Renal pelvis (tissue), 4 donors: Measurements from ENCODE around the gene OR10H2. TPM values are rescaled to one million over a fixed set of nuclear protein-coding genes. Genes with fewer than 3 reads are reported as not detected.
"Not testable (repeated sequence)": the region's sequence is repeated elsewhere in the genome, so short reads cannot be mapped to it uniquely, and the experiment has no call there.

ENCODE experiments used
- DNase-seq: peaks from one replicate; pipeline ENCODE4 v3.0.0-alpha.2; 2013
- polyA plus RNA-seq, 3 donors: library from polyadenylated mRNA; unstranded; fragments of 120-200 nt; gene quantifications; one replicate each; pipeline ENCODE4 v1.2.1, GENCODE V29; 2013; ENCODE audit not compliant: insufficient read length in 3 of 3

Gene OR10H2
- polyA plus RNA-seq, 3 donors = not detected

DNA sequence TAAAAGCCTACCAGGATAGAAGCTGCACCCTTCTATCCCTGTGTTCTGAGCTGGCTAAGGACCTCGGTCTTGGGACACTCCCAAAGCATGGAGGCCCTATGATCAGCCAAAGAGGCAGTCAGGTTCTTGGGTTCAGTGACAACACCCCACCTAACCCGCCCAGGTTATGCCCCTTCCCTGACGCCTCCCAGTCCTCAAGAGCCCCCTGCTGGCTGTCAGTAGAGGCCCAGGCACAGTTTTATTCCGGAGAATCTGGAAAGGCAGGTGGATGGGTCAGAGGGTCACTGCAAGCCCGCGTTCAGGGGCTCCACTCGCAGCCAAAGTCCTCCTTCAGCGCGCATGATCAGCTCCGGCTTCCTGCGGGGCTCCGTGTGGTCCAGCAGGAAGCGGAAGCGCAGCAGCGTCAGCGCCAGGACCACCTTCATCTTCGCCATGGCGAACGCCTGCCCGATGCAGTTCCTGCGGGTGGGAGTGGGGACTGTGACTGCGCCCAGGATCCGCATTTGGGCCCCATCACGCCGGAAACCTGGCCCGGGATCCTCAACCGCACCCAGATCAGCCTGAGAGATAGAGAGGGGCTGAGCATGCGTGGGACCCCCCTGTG lies 32.2 kb downstream of the OR10H2 start:
- DNase-seq = no peak

DNA sequence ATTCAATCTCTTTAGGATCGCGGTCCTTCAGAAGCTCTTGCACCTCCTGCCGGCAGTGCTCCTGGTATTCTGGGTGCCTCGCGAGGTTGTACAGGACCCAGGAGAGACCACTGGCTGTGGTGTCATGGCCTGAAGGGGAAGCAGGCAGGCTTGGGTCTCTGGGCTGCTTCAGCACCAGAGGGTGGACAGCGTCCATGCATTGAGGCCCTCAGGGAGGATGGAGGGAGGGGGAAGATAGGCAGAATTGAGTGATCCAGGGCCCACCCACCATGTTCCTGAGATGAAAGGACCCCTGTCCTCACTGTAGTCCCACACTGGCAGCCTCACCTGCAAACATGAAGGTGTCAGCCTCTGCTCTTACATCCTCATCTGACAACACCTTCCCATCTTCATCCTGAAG lies 41.8 kb downstream of the OR10H2 start:
- DNase-seq = no peak

DNA sequence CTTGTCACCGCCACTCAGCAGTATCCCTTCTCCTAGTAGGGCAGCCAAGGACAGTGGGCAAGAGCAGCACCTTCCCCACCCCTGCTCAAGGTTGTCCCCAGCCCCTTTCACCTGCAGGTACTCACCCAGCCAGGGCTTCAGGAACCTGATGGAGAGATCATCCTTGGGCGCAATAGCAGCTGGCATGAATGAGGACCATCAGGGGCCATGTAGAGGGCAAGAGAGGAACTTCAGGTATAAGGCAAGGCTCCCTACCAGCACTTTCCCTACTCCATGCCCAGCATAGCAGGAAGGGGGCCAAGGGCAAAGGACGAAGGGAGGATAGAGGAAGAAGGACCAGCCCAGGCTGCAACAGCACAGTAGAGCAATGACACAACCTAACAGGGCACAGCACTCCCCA lies 46.3 kb downstream of the OR10H2 start:
- DNase-seq = not testable (repeated sequence)

DNA sequence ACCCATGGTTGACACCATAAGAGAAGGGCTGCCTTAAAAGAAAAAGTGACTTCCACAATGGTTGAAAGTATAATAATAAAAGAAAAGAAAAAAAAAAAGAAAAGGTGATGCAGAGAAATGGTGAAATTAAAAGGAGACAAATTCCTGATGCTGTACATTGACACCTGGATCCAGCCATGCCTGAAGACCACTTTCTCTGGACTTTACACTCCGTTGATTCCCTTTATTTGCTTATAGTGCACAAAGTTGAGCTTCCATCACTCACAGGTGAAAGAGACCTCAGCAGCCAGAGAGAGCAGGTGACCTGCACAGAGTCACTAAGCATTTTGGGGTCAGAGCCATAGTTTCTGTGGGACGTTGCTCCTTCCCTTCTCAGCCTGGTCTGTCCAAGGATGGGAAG lies 47.4 kb downstream of the OR10H2 start:
- DNase-seq = no peak

DNA sequence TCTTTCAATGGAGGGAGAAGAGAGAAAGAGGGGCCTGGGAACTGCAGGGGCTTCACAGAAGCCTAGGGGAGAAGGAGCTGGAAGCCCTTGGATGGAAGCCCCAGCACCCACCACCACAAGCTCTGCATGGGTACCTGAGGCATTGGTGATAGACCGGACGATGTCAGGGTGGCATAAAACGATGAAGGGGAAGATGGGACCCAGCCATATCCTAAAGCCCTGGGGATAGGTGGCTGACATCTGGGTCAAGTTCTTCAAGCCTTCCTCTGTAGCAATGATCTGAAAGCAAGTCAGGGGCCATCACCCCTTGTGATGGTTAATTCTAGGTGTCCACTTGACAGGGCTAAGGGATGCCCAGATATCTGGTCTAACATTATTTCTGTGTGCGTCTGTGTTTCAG lies 48.4 kb downstream of the OR10H2 start:
- DNase-seq = no peak

DNA sequence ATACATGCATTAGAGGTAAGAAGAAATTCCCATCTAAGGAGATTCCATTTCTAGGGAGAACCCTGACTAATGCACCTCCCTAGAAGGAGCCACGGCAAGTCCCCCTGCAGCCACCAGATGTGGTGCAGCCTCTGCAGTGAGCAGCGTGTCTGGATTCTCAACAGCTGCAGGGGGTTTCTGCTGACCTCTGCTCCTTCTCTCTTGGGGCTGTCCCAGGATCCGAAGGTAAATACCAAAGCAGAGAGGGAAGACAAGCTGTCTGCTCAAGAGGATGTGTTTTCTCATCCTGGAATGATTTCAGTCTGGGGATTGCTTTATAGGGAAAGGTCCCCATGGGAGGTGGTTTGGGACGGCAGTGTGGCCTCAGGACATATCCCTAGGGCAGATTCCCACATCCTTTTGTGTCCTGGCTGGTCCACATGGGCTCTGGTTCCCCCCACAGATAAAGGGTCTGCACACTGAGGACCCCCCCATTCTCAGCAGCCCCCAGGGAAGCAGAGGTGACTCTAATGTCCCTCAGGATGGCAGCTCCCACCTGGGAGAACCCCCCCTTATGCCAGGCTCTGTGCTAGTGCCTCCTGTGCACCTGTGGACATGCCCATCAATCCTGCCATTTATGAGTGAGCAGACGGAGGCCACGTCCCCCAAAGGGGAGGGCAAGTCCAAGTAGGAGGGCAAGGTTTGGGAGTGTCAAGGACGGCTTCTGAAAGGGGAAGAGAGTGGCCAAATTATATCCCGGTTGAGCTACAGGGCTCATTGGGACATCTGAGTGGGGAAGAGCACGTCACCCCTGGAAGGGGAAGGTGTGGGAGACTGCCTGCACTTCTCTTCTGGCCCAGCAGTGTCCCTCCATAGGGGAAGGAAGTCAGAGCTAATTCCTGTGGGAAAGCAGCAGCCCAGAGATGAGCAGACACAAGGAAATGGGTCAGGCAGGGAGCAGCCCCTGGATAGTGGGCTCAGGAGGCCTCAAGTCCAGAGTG lies 49.5 kb downstream of the OR10H2 start:
- DNase-seq = no peak

Other genes with a start within 250 kb of the OR10H2 start
- under 1 TPM in 1 of 3 donors, not detected in 2; 0.04 TPM for gene PGLYRP2, start 248.5 kb upstream of the OR10H2 start, polyA plus RNA-seq
- gene CYP4F22, start 219.5 kb upstream of the OR10H2 start, polyA plus RNA-seq = under 1 TPM; 0.12 to 0.37 (median 0.14) TPM
- under 1 TPM in 1 of 3 donors, not detected in 2; 0.03 TPM for gene CYP4F8, start 112.8 kb upstream of the OR10H2 start, polyA plus RNA-seq
- 1 to 10 TPM in 2 of 3 donors, under 1 TPM in 1; 0.27 to 1.3 (median 1.1) TPM for gene CYP4F3, start 87.1 kb upstream of the OR10H2 start, polyA plus RNA-seq
- 1 to 10 TPM in 1 of 3 donors, under 1 TPM in 1, not detected in 1; 0.93 to 1.2 TPM for gene CYP4F12, start 54.9 kb upstream of the OR10H2 start, polyA plus RNA-seq
- not detected for gene OR10H3, start 10.0 kb downstream of the OR10H2 start, polyA plus RNA-seq
- gene OR10H5, start 59.6 kb downstream of the OR10H2 start, polyA plus RNA-seq = under 1 TPM; 0.06 to 0.12 (median 0.09) TPM
- gene OR10H1, start 87.6 kb downstream of the OR10H2 start, polyA plus RNA-seq = under 1 TPM in 2 of 3 donors, not detected in 1; 0.03 to 0.08 TPM
- gene CYP4F2, start 170.1 kb downstream of the OR10H2 start, polyA plus RNA-seq = under 1 TPM in 1 of 3 donors, not detected in 2; 0.20 TPM
- under 1 TPM; 0.31 to 0.70 (median 0.53) TPM for gene CYP4F11, start 206.5 kb downstream of the OR10H2 start, polyA plus RNA-seq
- gene OR10H4, start 221.0 kb downstream of the OR10H2 start, polyA plus RNA-seq = not detected